Activated T-helper 1 cell treated with Interleukin-2 at 50 U/mL for 16 hours (primary cell): Measurements from ENCODE around the gene TAL1.
"Not testable (repeated sequence)": the region's sequence is repeated elsewhere in the genome, so short reads cannot be mapped to it uniquely, and the experiment has no call there.

Source experiments
- DNase-seq: peaks from one replicate; pipeline ENCODE4 v3.0.0-alpha.2; 2020; ENCODE audit warnings: low read depth

The TAL1 gene

GRCh38 chr1:47211796-47212269 lies 20.2 kb downstream of the TAL1 start:
- no peak for DNase-seq

DNA sequence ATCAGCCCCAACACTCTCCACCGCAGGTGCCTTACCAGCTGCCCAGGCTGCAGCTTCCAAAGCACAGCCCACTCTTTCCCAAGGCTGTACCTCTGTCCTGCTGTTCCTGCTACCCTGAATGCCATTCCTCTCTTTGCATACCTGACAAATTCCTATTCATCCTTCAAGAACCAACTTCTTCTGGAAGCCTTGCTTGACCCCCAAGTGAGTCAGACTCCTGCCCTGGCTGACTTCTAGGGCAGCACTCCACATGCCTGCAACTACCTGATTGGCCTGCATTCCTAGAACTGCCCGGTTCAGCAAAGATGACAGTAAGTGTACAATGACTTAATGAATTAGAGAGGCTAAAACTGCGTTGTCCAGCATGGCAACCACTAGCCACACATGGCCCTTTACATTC lies 21.4 kb downstream of the TAL1 start:
- no peak for DNase-seq

DNA sequence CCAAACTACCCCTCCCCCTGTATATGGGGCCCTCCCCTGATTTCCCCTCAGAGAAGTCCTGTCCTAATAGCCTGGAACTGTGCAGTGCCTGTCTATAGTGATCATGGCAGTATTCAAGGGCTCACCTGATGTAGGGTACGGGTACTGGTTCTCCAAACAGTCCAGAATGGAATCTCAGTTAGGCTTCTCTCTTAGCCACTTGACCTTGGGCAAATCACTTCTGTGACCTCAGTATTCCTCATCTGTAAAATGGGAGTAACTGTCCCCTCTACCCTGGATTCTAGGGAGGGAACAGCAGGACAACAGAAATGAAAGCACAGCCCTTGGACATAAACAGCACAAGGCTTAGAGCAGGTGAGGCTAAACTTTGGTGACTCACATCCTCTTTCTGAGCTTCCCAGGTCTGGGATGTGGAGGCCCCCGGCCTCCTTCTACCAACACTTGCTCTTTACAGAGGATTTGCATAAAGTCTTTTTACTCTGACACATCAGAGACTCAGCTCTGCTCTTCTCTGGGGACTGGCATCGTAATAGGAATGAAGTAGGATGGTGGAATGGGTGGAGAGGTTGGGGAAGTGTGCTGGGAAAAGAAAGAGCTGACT lies 22.2 kb downstream of the TAL1 start:
- DNase-seq, result no peak

- DNase-seq, result no peak
Measured at GRCh38 chr1:47209091-47209490, 22.9 kb downstream of the TAL1 start.

- DNase-seq, result no peak
Measured at GRCh38 chr1:47208374-47208850, 23.6 kb downstream of the TAL1 start.

GRCh38 chr1:47207803-47208373 lies 24.1 kb downstream of the TAL1 start:
- no peak for DNase-seq

- DNase-seq, result no peak
Measured at GRCh38 chr1:47205918-47206317, 26.1 kb downstream of the TAL1 start.

- DNase-seq, result not testable (repeated sequence)
Measured at GRCh38 chr1:47203504-47203903, 28.5 kb downstream of the TAL1 start.

- no peak for DNase-seq
Measured at GRCh38 chr1:47201179-47201578, 30.8 kb downstream of the TAL1 start.

- DNase-seq, result no peak
Measured at GRCh38 chr1:47198214-47198613, 33.8 kb downstream of the TAL1 start.

DNA sequence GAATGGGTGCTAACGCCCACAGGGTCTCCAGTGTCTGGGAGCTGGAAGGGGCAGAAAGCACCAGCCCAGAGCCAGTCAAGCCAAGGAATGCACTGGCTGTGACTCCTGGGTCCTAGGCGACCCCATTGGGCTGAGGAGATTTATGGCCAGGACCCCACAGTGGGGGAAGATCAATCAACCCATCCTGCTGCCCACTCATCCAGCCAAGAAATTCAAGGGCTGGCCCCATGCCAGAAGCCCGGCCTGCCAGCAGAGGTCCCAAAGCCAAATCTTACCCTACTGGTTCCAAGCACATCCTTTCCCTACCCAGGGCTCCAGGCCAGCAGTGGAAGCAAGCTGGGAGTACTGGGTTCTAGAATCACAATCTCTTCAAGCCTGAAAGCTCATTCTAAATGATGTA lies 35.4 kb downstream of the TAL1 start:
- no peak for DNase-seq

DNA sequence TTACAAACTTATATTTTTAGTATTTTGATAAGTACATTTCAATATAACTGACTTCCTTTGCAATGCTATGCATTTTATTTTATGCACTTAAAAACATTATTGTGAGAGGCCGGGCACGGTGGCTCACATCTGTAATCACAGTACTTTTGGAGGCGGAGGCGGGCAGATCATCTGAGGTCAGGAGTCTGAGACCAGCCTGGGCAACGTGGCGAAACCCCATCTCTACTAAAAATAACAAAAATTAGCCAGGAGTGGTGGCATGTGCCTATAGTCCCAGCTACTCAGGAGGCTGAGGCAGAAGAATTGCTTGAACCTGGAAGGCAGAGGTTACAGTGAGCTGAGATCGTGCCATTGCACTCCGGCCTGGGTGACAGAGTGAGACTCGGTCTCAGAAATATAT lies 36.0 kb downstream of the TAL1 start:
- DNase-seq, result not testable (repeated sequence)

DNA sequence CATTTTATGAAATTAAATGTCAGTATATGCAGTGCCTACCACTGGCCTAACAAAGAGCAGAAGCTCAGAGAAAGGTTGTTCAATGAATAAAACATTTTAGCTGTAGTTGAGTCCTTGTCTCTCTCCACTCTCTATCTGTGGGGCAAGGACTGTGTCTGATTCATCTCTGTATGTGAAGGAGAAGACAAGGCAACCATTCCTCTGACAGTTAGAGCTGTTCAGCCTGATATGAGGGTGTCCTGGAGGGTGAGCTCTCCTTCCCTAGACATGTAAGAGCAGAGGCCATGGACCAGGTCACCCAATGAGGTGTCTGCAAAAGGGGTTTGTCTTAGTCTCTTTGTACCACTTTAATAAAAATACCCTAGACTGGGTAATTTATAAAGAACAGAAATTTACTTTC lies 37.7 kb downstream of the TAL1 start:
- DNase-seq, result no peak

GRCh38 chr1:47193496-47193895 lies 38.5 kb downstream of the TAL1 start:
- not testable (repeated sequence) for DNase-seq

GRCh38 chr1:47192458-47193384 lies 39.3 kb downstream of the TAL1 start:
- peak; percentile 38 for DNase-seq

- DNase-seq, result no peak
Measured at GRCh38 chr1:47191940-47192457, 40.0 kb downstream of the TAL1 start.

DNA sequence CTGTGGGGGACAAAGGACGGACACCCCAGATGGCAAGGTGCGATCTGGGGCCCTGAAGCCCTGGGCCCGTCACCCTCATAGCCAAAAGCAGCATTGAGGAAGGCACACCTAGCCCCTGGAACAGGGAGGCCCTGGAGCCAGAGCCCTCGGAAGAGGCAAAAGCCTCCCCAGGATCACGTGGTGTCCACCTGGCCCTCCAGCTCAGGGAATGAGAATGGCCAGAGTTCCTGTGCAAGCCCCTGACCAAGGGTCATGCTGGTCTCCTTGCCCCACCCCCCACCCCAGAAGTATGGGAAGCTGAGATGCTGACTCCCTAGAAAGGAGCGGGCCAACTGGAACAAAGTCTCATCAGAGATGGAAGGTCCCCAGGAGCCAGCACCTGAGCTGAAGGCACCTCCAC lies 41.2 kb downstream of the TAL1 start:
- no peak for DNase-seq

DNA sequence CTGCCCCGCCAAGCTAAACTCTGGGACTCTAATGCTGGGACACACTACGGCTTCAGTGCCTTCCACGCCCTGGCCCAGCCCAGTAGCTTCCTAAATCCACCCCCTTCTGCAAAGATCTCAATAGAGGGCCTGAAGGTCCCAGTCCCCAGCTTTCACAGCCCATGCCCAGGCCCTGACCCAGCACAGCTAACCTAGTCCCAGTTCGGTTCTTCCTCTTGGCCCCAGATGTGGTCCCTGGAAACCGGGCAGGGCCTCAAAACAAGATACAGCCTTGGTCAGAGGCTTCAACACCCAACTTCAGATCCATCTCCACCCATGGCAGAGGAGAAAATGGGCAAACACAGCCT lies 41.5 kb downstream of the TAL1 start:
- no peak for DNase-seq

DNA sequence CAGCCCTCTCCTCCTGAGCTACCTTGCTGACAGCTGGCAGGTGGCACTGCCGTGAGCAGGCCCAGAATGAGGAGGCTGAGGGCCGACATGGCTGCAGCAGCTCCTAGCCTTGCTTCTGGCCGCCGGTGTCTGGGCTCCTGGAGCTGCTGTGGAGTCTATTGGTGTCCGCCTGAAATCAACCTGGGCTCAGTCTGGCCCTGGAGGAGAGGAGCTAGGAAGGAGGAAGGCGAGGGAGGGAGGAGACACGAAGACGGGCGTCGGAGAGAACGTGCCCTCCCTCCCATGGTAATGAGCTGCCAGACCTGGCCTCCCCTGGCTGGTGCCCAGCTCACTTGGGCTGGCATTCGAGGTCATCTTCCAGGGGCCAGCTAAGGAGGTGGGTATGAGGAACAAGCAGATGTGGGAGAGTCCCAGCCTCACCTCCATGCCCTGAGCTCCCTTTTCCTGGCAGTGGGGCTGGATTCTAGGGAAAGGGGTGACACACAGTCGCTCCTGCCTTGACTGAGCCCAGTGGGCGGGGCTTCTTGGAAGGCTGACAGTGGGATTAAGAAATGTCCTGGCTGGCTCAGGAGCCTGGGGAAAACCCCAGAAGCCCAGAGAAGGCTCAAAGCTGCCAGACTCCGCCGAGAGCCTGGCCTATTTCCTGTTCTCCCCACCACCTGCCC lies 42.0 kb downstream of the TAL1 start, which contains the start of gene PDZK1IP1:
Gene PDZK1IP1 (minus strand): TSS at position 193 of the 665 bp plus-strand sequence. CDS start 104 bp downstream, at position 89.
- no peak for DNase-seq

DNA sequence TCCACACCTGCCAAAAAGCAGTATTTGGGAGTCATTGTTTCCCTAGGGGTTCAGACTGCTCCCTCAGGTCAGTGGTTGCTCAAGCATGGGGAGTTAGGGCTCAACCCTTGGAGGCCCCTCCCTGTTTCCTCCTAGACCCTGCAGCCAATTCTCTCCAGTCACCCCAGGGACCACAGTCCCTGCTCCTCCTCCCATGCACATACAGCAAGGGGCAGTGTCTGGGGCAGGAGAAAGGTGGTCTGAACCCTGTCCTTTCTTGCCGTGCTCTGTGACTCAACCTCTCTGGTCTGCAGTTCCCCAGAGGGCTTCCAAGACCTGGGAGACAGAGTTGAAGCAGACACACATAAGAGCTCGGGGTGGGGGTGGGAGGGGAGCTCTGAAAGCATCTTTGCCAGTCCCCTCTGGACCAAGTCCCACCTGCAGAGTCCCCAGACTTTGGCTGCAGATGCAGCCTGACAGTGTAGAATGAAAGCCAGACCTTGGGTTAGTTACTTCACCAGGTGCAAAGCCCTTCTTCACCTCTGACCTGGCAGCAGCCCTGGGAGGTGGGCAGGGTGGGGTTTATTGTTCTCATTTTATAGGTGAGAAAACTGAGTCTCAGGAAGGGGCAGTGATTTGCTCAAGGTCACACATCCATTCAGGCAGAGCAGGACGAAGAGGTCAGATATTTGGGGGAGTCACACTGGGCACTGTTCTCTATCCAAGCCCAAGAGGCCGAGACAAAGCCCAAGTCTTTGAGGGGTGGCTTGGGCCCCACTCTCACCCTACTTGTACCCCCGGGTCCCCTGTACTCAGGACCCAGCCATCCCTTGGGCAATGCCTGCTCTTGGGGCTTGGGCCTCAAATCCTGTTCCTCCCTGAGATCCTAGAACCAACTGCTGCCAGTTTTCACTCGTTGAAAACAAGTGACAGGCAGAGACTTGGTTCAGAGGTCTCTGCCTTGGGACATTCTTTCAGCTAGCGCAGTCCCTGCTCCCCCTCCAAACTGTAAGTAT lies 42.9 kb downstream of the TAL1 start:
- no peak for DNase-seq

DNA sequence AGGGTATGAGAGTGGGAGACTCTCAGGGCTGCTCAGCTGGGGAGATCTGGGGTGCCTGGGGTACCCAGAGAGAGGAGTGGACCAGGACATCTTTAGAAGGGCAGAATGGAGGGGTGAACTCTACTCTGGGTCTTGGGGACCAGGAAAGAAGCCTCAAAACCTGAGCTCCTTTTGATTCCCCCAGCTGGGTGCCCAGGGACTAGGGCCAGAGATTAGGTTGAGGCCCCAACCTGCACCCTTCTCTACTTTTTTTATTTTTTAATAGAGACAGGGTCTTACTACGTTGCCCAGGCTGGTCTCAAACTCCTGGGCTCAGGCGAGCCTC lies 44.1 kb downstream of the TAL1 start:
- DNase-seq, result no peak
